Lung (tissue), 12 donors: Measurements from ENCODE around the gene KCNMB2. TPM values are rescaled to one million over a fixed set of nuclear protein-coding genes. Genes with fewer than 3 reads are reported as not detected.

Source experiments
- ATAC-seq: fragments of 200-7000 bp; cut with Tn5 transposase; one replicate; pipeline ENCODE4 v1.9.1; 2020; ENCODE audit warnings: moderate number of reproducible peaks; ENCODE audit not compliant: insufficient read depth, low FRiP score
- DNase-seq, 3 donors: peaks; one replicate each; pipeline ENCODE4 v3.0.0-alpha.2; 2013 to 2017
- H3K27ac ChIP-seq, 2 donors: one replicate each; pipeline ENCODE4 v1.5.1; 2013; ENCODE audit warnings: mild to moderate bottlenecking in 2 of 2, moderate library complexity in 2 of 2, control low read depth in 1 of 2, inconsistent platforms in 1 of 2, low read depth in 1 of 2, low read length in 1 of 2
- H3K27me3 ChIP-seq, 3 donors: one replicate each; pipeline ENCODE4 v1.5.1; 2013; ENCODE audit warnings: low read length in 2 of 3; ENCODE audit not compliant: control insufficient read depth in 3 of 3, insufficient read depth in 3 of 3
- H3K36me3 ChIP-seq, 4 donors: one replicate each; pipeline ENCODE4 v1.5.1; 2013; ENCODE audit warnings: low read length in 4 of 4, mild to moderate bottlenecking in 1 of 4, moderate library complexity in 1 of 4; ENCODE audit not compliant: control insufficient read depth in 4 of 4, insufficient read depth in 4 of 4
- H3K4me1 ChIP-seq, 5 donors: one replicate each; pipeline ENCODE4 v1.5.1; 2013; ENCODE audit warnings: low read length in 5 of 5, mild to moderate bottlenecking in 2 of 5, moderate library complexity in 1 of 5; ENCODE audit not compliant: control insufficient read depth in 5 of 5, insufficient read depth in 5 of 5
- H3K4me3 ChIP-seq: one replicate; pipeline ENCODE4 v1.5.1; 2013; ENCODE audit warnings: mild to moderate bottlenecking, control low read depth, moderate library complexity
- H3K9ac ChIP-seq, 2 donors: one replicate each; pipeline ENCODE4 v1.5.1; 2013; ENCODE audit warnings: low read length in 2 of 2, control low read depth in 1 of 2; ENCODE audit not compliant: insufficient read depth in 1 of 2
- H3K9me3 ChIP-seq, 4 donors: one replicate each; pipeline ENCODE4 v1.5.1; 2013; ENCODE audit warnings: low read length in 3 of 4, mild to moderate bottlenecking in 1 of 4, moderate library complexity in 1 of 4; ENCODE audit not compliant: control insufficient read depth in 4 of 4, insufficient read depth in 3 of 4
- CTCF ChIP-seq: IDR thresholded peaks from 2 replicates; pipeline ENCODE4 v1.5.1; 2012; ENCODE audit warnings: mild to moderate bottlenecking; ENCODE audit errors: control extremely low read depth, extremely low read depth
- WGBS, 2 donors: extraction: QIAGEN DNeasy Blood & Tissue Kit; methylation state at CpG; one replicate each; pipeline ENCODE4 v1.1.7; 2013; 5-methylcytosine and 5-hydroxymethylcytosine counted together
- polyA plus RNA-seq, 2 donors: library from polyadenylated mRNA; stranded (reverse); fragments of 200-250 nt; gene quantifications; one replicate each; pipeline ENCODE4 v1.2.1, GENCODE V29; 2013
- total RNA-seq, 2 donors: library from RNA; depleted of rRNA in 1 of 2; stranded (reverse); fragments of >200 nt in 1 of 2; gene quantifications; one replicate each; pipeline ENCODE4 v1.2.1, GENCODE V29; 2014 to 2021
- donor health status: control.
- donor health status: control.
- donor health status: Bipolar disorder and iron deficiency.
- donor health status: healthy.
- donor health status: DM: yes; HTN: yes; CAD: no.

KCNMB2 gene
- total and polyA plus RNA-seq, 4 donors: 0.62 to 12.2 (median 1.2) TPM

DNA sequence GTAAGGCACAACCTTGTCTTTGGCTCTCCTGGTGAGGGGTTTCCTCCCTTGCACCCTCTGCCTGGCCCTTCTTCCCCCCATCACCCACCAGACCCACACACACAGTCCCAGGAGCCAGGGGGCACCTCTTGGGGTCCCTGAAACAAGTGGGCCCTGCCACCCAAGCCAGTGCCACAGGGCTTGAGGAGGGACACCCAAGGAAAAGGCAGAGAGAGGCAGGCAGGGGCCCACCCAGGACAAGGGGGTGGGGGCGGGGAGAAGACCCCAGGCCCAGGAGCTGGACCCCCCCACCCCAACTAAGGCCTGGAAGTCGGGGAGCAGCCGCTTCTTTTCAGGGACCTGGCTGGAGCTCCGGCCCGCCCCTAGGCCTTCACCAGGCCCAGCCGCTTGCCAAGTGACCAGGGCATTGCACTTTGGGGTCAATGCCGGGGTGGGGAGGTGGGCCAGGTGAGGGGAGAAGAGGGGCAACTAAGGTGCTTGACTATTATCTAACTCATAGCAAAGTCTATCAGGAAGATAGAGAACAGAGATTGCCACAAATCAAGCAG is 88.9 kb downstream of the KCNMB2 start:
- no peaks in the 10 kb centered on the region for H3K36me3 ChIP-seq
- WGBS, 2 donors: 93 to 94% methylated on average over 7 of the region's 7 CpGs
- H3K9me3 ChIP-seq: no peaks in the 10 kb centered on the region
- ATAC-seq (no peak), DNase-seq (no peak)
- peaks cover 0 to 9% (median 5%) of the 10 kb centered on the region in 5 donors for H3K4me1 ChIP-seq
- H3K27ac ChIP-seq: no peak overlapping the region
- H3K4me3 ChIP-seq: no peak overlapping the region
- H3K9ac ChIP-seq: no peak overlapping the region
- H3K27me3 ChIP-seq: no peaks in the 10 kb centered on the region
- TF ChIP-seq CTCF: no peak

- no peak for ATAC-seq
- no peak overlapping the region for H3K27ac ChIP-seq
Measured at GRCh38 chr3:178628037-178628436, 91.8 kb downstream of the KCNMB2 start.

GRCh38 chr3:178629430-178630178 is 93.4 kb downstream of the KCNMB2 start:
- H3K4me3 ChIP-seq: no peak overlapping the region
- TF ChIP-seq CTCF: no peak
- no peaks in the 10 kb centered on the region for H3K27me3 ChIP-seq
- peaks cover 0 to 5% (median 0%) of the 10 kb centered on the region in 5 donors for H3K4me1 ChIP-seq
- H3K36me3 ChIP-seq: no peaks in the 10 kb centered on the region
- ATAC-seq (no peak), DNase-seq (no peak)
- no peak overlapping the region for H3K27ac ChIP-seq
- WGBS, 2 donors: 94 to 97% methylated on average over 2 of the region's 2 CpGs
- no peak overlapping the region for H3K9ac ChIP-seq
- peaks cover 0 to 7% (median 0%) of the 10 kb centered on the region in 4 donors for H3K9me3 ChIP-seq

More at GRCh38 chr3:178628037-178628436, 91.8 kb downstream of the KCNMB2 start:
- peaks cover 0 to 2% (median 0%) of the 10 kb centered on the region in 4 donors for H3K9me3 ChIP-seq
- no peaks in the 10 kb centered on the region for H3K27me3 ChIP-seq
- TF ChIP-seq CTCF: no peak
- H3K36me3 ChIP-seq: no peaks in the 10 kb centered on the region
- no peak overlapping the region for H3K4me3 ChIP-seq
- no peak for DNase-seq
- no peak overlapping the region for H3K9ac ChIP-seq
- peaks cover 0 to 9% (median 5%) of the 10 kb centered on the region in 5 donors for H3K4me1 ChIP-seq
